Right lung (tissue), 5 donors: ENCODE results near the gene MCOLN3. TPM values are rescaled to one million over a fixed set of nuclear protein-coding genes. Genes with fewer than 3 reads are reported as not detected.
"Not testable (repeated sequence)": the region's sequence is repeated elsewhere in the genome, so short reads cannot be mapped to it uniquely, and the experiment has no call there.

Experiments used
- DNase-seq, 2 donors: peaks; one replicate each; pipeline ENCODE4 v3.0.0-alpha.2; 2013
- polyA plus RNA-seq, 5 donors: library from polyadenylated mRNA; unstranded; fragments of 120-200 nt; gene quantifications; one replicate each; pipeline versions ENCODE4 v1.2.1 to v1.2.3, GENCODE V29; 2013; ENCODE audit warnings: inconsistent platforms in 1 of 5, low replicate concordance in 1 of 5; ENCODE audit not compliant: insufficient read length in 5 of 5, insufficient read depth in 1 of 5

Gene MCOLN3
- polyA plus RNA-seq, 5 donors = 1.4 to 2.0 (median 1.8) TPM

GRCh38 chr1:84991097-84991920, 57.0 kb downstream of the MCOLN3 start:
- no peak for DNase-seq

GRCh38 chr1:84988588-84988987, 59.7 kb downstream of the MCOLN3 start:
- DNase-seq = no peak

DNA sequence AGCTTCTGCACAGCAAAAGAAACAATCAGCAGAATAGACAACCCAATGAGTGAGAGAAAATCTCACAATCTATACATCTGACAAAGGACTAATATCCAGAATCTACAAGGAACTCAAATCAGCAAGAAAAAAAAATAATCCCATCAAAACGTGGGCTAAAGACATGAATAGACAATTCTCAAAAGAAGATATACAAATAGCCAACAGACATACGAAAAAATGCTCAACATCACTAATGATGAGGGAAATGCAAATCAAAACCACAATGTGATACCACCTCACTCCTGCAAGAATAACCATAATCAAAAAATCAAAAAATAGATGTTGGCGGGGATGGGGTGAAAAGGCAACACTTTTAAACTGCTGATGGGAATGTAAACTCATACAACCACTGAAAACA, 61.7 kb downstream of the MCOLN3 start:
- not testable (repeated sequence) for DNase-seq

- no peak for DNase-seq
Observed at GRCh38 chr1:84985365-84985764, 62.9 kb downstream of the MCOLN3 start.

DNA sequence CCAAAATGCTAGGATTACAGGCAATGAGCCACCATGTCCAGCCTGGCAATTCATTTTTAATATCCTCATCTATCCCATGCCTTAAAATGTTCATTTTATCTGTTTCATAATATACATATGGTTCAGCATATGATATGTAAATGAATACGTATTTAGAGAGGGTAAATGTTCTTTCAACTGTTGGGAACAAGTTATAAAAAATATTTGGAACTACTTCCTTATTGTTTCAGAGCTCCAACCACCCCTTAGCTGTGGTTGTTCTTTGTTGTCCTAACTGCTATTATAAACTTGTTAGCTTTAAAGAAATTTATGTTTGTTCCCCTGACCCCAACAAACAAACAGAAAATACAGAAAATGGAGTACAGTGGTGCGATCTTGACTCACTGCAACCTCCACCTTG, 65.9 kb downstream of the MCOLN3 start:
- DNase-seq = no peak

DNA sequence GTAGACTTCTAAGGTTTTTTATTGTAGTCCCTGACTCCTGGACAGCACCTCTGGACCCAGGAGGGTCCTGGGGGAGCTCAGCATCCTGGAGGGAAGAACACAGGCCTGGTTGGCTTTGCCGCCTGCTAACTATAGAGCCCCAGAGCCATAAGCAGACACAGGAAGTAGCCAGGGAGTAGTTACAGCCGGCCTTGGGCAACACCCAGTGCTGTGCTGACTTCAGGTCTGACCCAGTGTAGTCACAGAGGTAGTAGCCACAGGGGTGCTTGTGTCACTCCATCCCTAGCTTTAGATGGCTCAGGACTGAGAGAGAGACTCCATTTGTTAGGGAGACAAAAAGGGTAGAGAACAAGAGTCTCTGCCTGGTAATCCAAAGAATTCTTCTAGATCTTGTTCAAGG, 73.3 kb downstream of the MCOLN3 start:
- DNase-seq = no peak

DNA sequence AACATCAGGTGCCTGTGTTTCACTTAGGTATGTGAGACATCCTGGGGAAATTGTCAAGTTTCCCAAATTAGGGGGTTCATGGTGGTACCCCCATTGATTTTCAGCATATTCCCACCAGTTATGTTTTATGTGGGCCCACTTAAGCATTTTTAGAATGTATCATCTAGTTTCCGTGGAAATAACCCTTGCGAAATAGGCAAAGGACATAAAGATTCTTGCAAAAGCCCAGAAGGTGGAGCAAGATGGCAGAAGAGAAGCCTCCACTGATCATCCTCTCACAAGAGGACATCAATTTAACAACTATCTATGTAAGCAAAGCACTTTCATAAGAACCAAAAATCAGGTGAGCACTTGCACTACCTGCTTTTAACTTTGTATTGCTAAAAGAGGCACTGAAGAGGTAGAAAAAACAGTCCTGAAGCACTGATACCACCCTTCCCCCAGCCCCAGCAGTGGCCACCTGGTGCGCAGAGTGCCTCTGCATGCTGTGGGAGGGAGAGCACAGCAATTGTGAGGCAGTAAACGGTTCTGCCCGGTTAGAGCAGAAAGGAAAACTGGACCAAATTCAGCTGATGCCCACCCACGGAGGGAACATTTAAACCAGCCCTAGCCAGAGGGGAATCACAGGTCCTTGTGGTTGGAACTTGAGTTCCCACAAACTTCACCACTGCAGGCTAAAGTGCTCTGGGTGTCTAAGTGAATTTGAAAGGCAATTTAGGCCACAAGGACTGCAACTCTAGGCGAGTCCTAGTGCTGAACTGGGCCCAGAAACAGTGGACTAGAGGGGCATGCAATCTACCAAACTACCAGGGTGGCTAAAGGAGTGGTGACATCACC, 74.6 kb downstream of the MCOLN3 start:
- DNase-seq = no peak

- DNase-seq = no peak
Observed at GRCh38 chr1:84972377-84972987, 75.8 kb downstream of the MCOLN3 start.

DNA sequence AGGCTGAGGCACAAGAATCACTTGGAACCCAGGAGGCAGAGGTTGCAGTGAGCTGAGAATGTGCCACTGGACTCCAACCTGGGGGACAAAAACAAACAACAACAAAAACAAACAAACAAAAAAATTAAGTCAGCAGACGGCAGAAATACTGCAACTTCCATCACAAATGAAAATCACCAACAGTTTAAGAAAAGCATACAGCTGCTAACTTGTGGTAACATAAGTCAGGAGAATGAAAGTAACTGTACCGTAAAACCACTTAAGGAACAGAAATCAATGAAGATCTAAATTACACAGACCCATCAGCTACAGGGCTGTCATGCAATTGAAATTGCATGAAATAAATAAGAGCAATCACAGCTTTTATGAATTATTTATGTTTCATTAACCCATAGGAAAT, 76.3 kb downstream of the MCOLN3 start:
- DNase-seq = no peak

GRCh38 chr1:84969489-84970250, 78.6 kb downstream of the MCOLN3 start:
- no peak for DNase-seq

- no peak for DNase-seq
Observed at GRCh38 chr1:84968865-84969264, 79.4 kb downstream of the MCOLN3 start.

GRCh38 chr1:84968101-84968500, 80.2 kb downstream of the MCOLN3 start:
- DNase-seq = no peak

Other genes with a start within 250 kb of the MCOLN3 start
- gene LPAR3, start 155.3 kb downstream of the MCOLN3 start, polyA plus RNA-seq = 1 to 10 TPM; 1.1 to 3.2 (median 2.1) TPM
- 1 to 10 TPM; 2.4 to 5.7 (median 3.7) TPM for gene MCOLN2, start 51.4 kb downstream of the MCOLN3 start, polyA plus RNA-seq
- 10 to 100 TPM in 3 of 5 donors, 1 to 10 TPM in 2; 6.2 to 15.4 (median 13.6) TPM for gene SYDE2, start 152.5 kb upstream of the MCOLN3 start, polyA plus RNA-seq
- gene C1orf52, start 211.2 kb upstream of the MCOLN3 start, polyA plus RNA-seq = 10 to 100 TPM; 46.5 to 70.6 (median 53.2) TPM
- gene BCL10, start 228.1 kb upstream of the MCOLN3 start, polyA plus RNA-seq = 10 to 100 TPM; 24.7 to 34.9 (median 28.4) TPM